ENCODE measurements around the gene NHERF1. TPM values are rescaled to one million over a fixed set of nuclear protein-coding genes. Genes with fewer than 3 reads are reported as not detected.

The NHERF1 gene
- total RNA-seq, 1 experiment from 2014 or later, result 90.8 TPM

DNA sequence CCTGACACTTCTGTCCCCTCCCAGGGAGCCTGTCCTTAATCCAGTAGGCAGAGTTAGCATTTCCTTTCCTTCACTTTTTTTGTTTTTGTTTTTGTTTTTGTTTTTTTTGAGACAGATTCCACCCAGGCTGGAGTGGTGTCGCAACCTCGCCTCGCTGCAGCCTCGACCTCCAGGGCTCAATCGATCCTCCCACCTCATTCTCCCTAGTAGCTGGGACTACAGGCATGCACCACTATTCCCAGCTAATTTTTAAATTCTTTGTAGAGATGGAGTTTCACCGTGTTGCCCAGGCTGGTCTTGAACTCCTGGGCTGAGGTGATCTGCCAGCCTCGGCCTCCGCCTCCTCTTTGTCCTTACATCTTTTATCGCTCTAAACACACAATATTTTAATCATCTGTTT lies 4.0 kb downstream of the NHERF1 start:
- H3K4me1 ChIP-seq (ENCODE audit: control insufficient read depth, insufficient read depth, low read length), result peaks cover 27% of the 10 kb centered on the region
- BruUV-seq (replicated peaks), result no TSS peak
- H3K27me3 ChIP-seq (ENCODE audit: control insufficient read depth, insufficient read depth, low read length), result no peaks in the 10 kb centered on the region
- H3K27ac ChIP-seq (ENCODE audit: low read length), result no peak overlapping the region
- in situ Hi-C loops (cut with HindIII; ENCODE audit: low pct_unique_long_range_greater_than_20kb, low sequenced_read_pairs), result no loop called here
- ATAC-seq (no peak), DNase-seq (ENCODE audit: low read depth, low spot score) (no peak)
- intact Hi-C loops (cut with micrococcal nuclease; ENCODE audit: unreplicated experiment), result no loop called here
- peaks cover 2% of the 10 kb centered on the region; the same call in 1 of the 2 replicates for H3K36me3 ChIP-seq (ENCODE audit: control insufficient read depth, insufficient read depth, low read length)
- H3K4me3 ChIP-seq (ENCODE audit: low read depth in 2 of 2, low read length in 2 of 2), result no peak overlapping the region
- CTCF ChIA-PET, result interaction anchor here (0.6 kb wide), 1 partner anchor 206 kb away, joined by 5 read pairs; no protein-coding TSS in a partner anchor
- TF ChIP-seq TCF7L2 (IDR thresholded peaks at IDR 0.05; ENCODE audit: low read depth, low read length) (no peak), POLR2AphosphoS5 (IDR thresholded peaks at IDR 0.05; ENCODE audit: low read depth, low read length) (no peak), SIN3A (IDR thresholded peaks at IDR 0.05; ENCODE audit: borderline replicate concordance, insufficient read depth, low read depth, low read length) (no peak)
- TF ChIP-seq, protein P1, sequence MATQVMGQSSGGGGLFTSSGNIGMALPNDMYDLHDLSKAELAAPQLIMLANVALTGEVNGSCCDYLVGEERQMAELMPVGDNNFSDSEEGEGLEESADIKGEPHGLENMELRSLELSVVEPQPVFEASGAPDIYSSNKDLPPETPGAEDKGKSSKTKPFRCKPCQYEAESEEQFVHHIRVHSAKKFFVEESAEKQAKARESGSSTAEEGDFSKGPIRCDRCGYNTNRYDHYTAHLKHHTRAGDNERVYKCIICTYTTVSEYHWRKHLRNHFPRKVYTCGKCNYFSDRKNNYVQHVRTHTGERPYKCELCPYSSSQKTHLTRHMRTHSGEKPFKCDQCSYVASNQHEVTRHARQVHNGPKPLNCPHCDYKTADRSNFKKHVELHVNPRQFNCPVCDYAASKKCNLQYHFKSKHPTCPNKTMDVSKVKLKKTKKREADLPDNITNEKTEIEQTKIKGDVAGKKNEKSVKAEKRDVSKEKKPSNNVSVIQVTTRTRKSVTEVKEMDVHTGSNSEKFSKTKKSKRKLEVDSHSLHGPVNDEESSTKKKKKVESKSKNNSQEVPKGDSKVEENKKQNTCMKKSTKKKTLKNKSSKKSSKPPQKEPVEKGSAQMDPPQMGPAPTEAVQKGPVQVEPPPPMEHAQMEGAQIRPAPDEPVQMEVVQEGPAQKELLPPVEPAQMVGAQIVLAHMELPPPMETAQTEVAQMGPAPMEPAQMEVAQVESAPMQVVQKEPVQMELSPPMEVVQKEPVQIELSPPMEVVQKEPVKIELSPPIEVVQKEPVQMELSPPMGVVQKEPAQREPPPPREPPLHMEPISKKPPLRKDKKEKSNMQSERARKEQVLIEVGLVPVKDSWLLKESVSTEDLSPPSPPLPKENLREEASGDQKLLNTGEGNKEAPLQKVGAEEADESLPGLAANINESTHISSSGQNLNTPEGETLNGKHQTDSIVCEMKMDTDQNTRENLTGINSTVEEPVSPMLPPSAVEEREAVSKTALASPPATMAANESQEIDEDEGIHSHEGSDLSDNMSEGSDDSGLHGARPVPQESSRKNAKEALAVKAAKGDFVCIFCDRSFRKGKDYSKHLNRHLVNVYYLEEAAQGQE (IDR thresholded peaks at IDR 0.05; ENCODE audit: insufficient read depth in 1 of 2, low read depth in 2 of 2, low read length in 1 of 2), result no peak
- TF ChIP-seq, protein P2, sequence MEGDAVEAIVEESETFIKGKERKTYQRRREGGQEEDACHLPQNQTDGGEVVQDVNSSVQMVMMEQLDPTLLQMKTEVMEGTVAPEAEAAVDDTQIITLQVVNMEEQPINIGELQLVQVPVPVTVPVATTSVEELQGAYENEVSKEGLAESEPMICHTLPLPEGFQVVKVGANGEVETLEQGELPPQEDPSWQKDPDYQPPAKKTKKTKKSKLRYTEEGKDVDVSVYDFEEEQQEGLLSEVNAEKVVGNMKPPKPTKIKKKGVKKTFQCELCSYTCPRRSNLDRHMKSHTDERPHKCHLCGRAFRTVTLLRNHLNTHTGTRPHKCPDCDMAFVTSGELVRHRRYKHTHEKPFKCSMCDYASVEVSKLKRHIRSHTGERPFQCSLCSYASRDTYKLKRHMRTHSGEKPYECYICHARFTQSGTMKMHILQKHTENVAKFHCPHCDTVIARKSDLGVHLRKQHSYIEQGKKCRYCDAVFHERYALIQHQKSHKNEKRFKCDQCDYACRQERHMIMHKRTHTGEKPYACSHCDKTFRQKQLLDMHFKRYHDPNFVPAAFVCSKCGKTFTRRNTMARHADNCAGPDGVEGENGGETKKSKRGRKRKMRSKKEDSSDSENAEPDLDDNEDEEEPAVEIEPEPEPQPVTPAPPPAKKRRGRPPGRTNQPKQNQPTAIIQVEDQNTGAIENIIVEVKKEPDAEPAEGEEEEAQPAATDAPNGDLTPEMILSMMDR (IDR thresholded peaks at IDR 0.05), result no peak
- POLR2A ChIA-PET, result interaction anchor here (0.6 kb wide), 1 partner anchor 565 kb away, joined by 3 read pairs; no protein-coding TSS in a partner anchor
- no peaks in the 10 kb centered on the region for H3K9me3 ChIP-seq (ENCODE audit: control insufficient read depth, insufficient read depth, low read depth, low read length)

DNA sequence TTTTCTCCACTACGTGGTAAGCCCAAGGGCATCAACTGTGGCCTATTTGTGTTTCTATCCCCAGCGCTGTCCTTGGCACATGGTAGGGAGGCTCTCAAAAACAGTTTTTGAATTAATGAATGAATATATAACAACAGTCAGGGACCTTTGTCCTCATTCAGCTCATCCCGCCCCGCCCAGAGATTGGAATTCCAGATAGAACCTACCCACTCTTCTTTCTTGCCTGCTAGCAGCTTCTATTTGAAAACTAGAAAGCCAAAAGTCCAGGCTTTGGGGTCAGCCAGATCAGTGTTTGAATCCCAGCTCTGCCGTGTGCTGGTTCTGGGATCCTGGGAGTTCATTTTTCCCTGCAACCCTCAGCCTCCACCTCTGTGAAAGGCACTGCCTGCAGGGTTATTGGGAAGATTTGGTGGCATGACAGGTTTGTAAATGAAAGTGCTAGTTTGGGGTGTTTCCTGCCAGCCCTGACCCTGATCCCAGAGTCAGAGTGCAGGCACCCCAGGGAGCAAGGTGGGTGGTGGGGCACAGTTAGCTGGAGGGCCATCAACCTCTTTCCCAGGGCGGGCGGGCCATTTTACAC lies 4.5 kb downstream of the NHERF1 start:
- Histone ChIP-seq H3K4me3 (ENCODE audit: low read depth in 2 of 2, low read length in 2 of 2) (no peak overlapping the region), H3K27ac (ENCODE audit: low read length) (peak overlapping the region; percentile 30; the same call in 1 of the 2 replicates), H3K36me3 (ENCODE audit: control insufficient read depth, insufficient read depth, low read length) (peaks cover 2% of the 10 kb centered on the region; the same call in 1 of the 2 replicates), H3K27me3 (ENCODE audit: control insufficient read depth, insufficient read depth, low read length) (no peaks in the 10 kb centered on the region), H3K9me3 (ENCODE audit: control insufficient read depth, insufficient read depth, low read depth, low read length) (no peaks in the 10 kb centered on the region), H3K4me1 (ENCODE audit: control insufficient read depth, insufficient read depth, low read length) (peaks cover 28% of the 10 kb centered on the region)
- BruUV-seq (replicated peaks), result no TSS peak
- no peak for TF ChIP-seq TCF7L2 (IDR thresholded peaks at IDR 0.05; ENCODE audit: low read depth, low read length)
- TF ChIP-seq SIN3A (IDR thresholded peaks at IDR 0.05; ENCODE audit: borderline replicate concordance, insufficient read depth, low read depth, low read length), result no peak
- TF ChIP-seq, protein P2 (IDR thresholded peaks at IDR 0.05), result no peak
- TF ChIP-seq, protein P1 (IDR thresholded peaks at IDR 0.05; ENCODE audit: insufficient read depth in 1 of 2, low read depth in 2 of 2, low read length in 1 of 2), result no peak
- TF ChIP-seq POLR2AphosphoS5 (IDR thresholded peaks at IDR 0.05; ENCODE audit: low read depth, low read length), result no peak
- no peak for ATAC-seq
- intact Hi-C loops (cut with micrococcal nuclease; ENCODE audit: unreplicated experiment), result no loop called here
- no peak for DNase-seq (ENCODE audit: low read depth, low spot score)
- ChIA-PET CTCF (interaction anchor here (0.6 to 0.9 kb wide), 2 partner anchors 7 to 205 kb away, joined by 5 read pairs; no protein-coding TSS in a partner anchor), POLR2A (no interaction called here)
- in situ Hi-C loops (cut with HindIII; ENCODE audit: low pct_unique_long_range_greater_than_20kb, low sequenced_read_pairs), result no loop called here
